CD4-positive, alpha-beta T cell (primary cell): ENCODE measurements around the gene PLA2G2A. TPM values are rescaled to one million over a fixed set of nuclear protein-coding genes. Genes with fewer than 3 reads are reported as not detected.
A peak's percentile ranks its signal among the peaks of the same experiment; 100 is the strongest.

ENCODE experiments used
- ATAC-seq: fragments of 200-7000 bp; cut with Tn5 transposase; one replicate; pipeline ENCODE4 v1.10.0; 2022; ENCODE audit warnings: mild to moderate bottlenecking; ENCODE audit not compliant: poor library complexity
- CTCF ChIA-PET: fragments of 350-600 bp; sonication (Branson Sonifier 250); formaldehyde crosslinking; loops from one replicate; lab custom pipeline; 2021; ENCODE audit warnings: antibody characterized with exemption, inconsistent platforms; lab: Charles Lee
- POLR2A ChIA-PET: fragments of 350-600 bp; sonication (Branson Sonifier 250); formaldehyde crosslinking; loops from one replicate; lab custom pipeline; 2021; ENCODE audit warnings: antibody characterized with exemption, inconsistent platforms; lab: Charles Lee
- DNase-seq, 14 experiments: peaks; one replicate each; pipeline ENCODE4 v3.0.0-alpha.2; 2013 to 2020; ENCODE audit warnings: mixed read lengths in 2 of 14
- H3K27ac ChIP-seq, 2 donors: one replicate each; pipeline versions ENCODE4 v1.5.1 to v1.7.0; 2013; ENCODE audit warnings: low read length in 2 of 2, low read depth in 1 of 2, mild to moderate bottlenecking in 1 of 2
- H3K27me3 ChIP-seq, 2 experiments: 1 replicate in 1 of 2; 2 replicates in 1 of 2; pipeline versions ENCODE4 v1.6.1 to v1.7.0; 2013; ENCODE audit warnings: low read length in 2 of 2, control low read depth in 1 of 2, mild to moderate bottlenecking in 1 of 2, moderate library complexity in 1 of 2; ENCODE audit not compliant: insufficient read depth in 2 of 2, control insufficient read depth in 1 of 2
- H3K36me3 ChIP-seq: one replicate; pipeline ENCODE4 v1.6.1; 2013; ENCODE audit warnings: low read length, control low read depth; ENCODE audit not compliant: insufficient read depth
- H3K4me1 ChIP-seq: one replicate; pipeline ENCODE4 v1.6.1; 2013; ENCODE audit warnings: low read length, control low read depth; ENCODE audit not compliant: insufficient read depth
- H3K4me3 ChIP-seq: one replicate; pipeline ENCODE4 v1.5.1; 2013; ENCODE audit warnings: mild to moderate bottlenecking, low read length, moderate library complexity
- H3K9me3 ChIP-seq, 2 experiments: 1 replicate in 1 of 2; 2 replicates in 1 of 2; pipeline versions ENCODE4 v1.6.1 to v1.7.0; 2013; ENCODE audit warnings: low read length in 2 of 2, mild to moderate bottlenecking in 2 of 2, control low read depth in 1 of 2, moderate library complexity in 1 of 2; ENCODE audit not compliant: control insufficient read depth in 1 of 2, insufficient read depth in 1 of 2
- H3K27ac Mint-ChIP-seq: one replicate; pipeline ENCODE4 v1.8.0; 2020; ENCODE audit warnings: mixed read lengths
- H3K27me3 Mint-ChIP-seq: one replicate; pipeline ENCODE4 v1.8.0; 2021; ENCODE audit warnings: mixed read lengths
- H3K36me3 Mint-ChIP-seq: one replicate; pipeline ENCODE4 v1.8.0; 2021; ENCODE audit warnings: low read depth, mixed read lengths
- H3K4me1 Mint-ChIP-seq: one replicate; pipeline ENCODE4 v1.8.0; 2021; ENCODE audit warnings: low read depth, mixed read lengths
- H3K4me3 Mint-ChIP-seq: one replicate; pipeline ENCODE4 v1.8.0; 2020; ENCODE audit warnings: mild to moderate bottlenecking, mixed read lengths
- H3K9me3 Mint-ChIP-seq: one replicate; pipeline ENCODE4 v1.8.0; 2020; ENCODE audit warnings: mixed read lengths
- intact Hi-C, 2 experiments: fragments of 100-400 bp; cut with DNase I in 1 of 2; cut with micrococcal nuclease in 1 of 2; formaldehyde crosslinking; loops; one replicate each; pipeline versions ENCODE4 v1.15.1 to v1.9.0; 2023 to 2025; cut with DNase I, micrococcal nuclease
- total RNA-seq, 174 experiments: library from RNA in 2 of 174; stranded (reverse) in 2 of 174; gene quantifications; one replicate each; pipeline ENCODE4 v1.2.3 and lab custom pipeline; 2021 to 2026
- TF ChIP-seq, protein P1 (sequence below): fragments of 200-600 bp; IDR thresholded peaks from one replicate; pipeline ENCODE4 v1.8.0; 2022; ENCODE audit warnings: antibody characterized with exemption, mild to moderate bottlenecking

Gene PLA2G2A
- total RNA-seq, 2 experiments from 2014 or later: not detected

DNA sequence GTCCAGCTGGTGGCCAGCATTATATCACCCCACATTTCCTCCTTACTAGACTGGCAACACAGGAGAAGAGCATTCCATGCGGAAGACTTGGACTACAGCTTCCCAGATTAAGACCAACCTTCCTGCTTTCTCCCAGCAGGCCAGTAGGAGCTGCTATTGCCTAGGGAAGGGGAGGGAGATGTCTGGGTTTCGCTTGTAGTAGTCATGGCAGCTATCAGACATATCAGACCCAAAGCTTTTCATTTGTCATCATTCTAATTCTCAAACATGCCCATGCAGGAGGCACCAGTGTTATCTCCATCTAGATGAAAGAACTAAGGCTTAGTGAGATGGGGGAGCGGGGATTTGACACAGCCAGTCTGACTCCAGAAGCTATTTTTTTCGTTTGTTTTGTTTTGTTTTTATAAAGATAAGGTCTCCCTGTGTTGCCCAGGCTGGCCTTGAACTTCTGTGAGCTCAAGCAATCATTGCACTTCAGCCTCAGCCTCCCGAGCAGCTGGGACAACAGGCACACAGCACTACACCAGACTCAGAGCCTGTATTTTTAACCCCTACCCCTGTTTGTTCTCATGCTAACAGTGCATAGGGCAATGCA is 4.5 kb downstream of the PLA2G2A start:
- ChIA-PET CTCF (interaction anchor here (0.6 to 1.4 kb wide), 4 partner anchors 177 to 518 kb away, joined by 3 to 9 read pairs (median 3); no protein-coding TSS in a partner anchor), POLR2A (no interaction called here)
- Histone ChIP-seq H3K27ac (no peak overlapping the region), H3K27me3 (peaks cover 0 to 6% of the 10 kb centered on the region in 2 experiments), H3K36me3 (no peaks in the 10 kb centered on the region), H3K9me3 (no peaks in the 10 kb centered on the region), H3K4me3 (no peak overlapping the region), H3K4me1 (no peaks in the 10 kb centered on the region)
- DNase-seq: peak in 5 of 14 experiments; percentile 5 to 52 (median 36)
- peaks cover 51% of the 10 kb centered on the region for H3K27me3 Mint-ChIP-seq
- no peak overlapping the region for H3K27ac Mint-ChIP-seq
- no peaks in the 10 kb centered on the region for H3K36me3 Mint-ChIP-seq
- no peak for ATAC-seq
- intact Hi-C loops: loop anchor here (1.0 to 10.0 kb wide), 3 partner anchors 178 to 220 kb away; no protein-coding TSS in a partner anchor
- H3K4me1 Mint-ChIP-seq: no peaks in the 10 kb centered on the region
- no peak overlapping the region for H3K4me3 Mint-ChIP-seq
- TF ChIP-seq, protein P1, sequence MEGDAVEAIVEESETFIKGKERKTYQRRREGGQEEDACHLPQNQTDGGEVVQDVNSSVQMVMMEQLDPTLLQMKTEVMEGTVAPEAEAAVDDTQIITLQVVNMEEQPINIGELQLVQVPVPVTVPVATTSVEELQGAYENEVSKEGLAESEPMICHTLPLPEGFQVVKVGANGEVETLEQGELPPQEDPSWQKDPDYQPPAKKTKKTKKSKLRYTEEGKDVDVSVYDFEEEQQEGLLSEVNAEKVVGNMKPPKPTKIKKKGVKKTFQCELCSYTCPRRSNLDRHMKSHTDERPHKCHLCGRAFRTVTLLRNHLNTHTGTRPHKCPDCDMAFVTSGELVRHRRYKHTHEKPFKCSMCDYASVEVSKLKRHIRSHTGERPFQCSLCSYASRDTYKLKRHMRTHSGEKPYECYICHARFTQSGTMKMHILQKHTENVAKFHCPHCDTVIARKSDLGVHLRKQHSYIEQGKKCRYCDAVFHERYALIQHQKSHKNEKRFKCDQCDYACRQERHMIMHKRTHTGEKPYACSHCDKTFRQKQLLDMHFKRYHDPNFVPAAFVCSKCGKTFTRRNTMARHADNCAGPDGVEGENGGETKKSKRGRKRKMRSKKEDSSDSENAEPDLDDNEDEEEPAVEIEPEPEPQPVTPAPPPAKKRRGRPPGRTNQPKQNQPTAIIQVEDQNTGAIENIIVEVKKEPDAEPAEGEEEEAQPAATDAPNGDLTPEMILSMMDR: no peak
- no peaks in the 10 kb centered on the region for H3K9me3 Mint-ChIP-seq

DNA sequence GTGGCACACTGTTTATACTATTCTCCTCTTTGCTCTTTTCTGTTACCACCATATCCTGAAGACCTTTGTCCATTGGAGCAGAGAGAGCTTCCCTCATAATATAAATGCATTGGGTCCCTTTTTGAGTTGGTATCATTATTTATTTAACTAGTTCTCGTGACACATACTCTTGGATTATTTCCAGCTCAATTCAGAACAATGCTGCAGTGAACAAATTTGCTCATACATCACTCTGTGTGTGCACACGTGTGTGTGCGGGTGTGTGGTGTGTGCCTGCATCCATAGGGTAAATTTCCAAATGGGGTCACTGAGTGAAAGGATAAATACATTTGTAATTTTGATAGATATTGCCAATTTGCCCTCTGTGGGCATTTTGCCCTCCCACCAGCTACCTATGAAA is 5.8 kb downstream of the PLA2G2A start:
- H3K27me3 ChIP-seq: peaks cover 0 to 6% of the 10 kb centered on the region in 2 experiments
- TF ChIP-seq, protein P1: no peak
- POLR2A ChIA-PET: no interaction called here
- ATAC-seq (no peak), DNase-seq (no peak)
- Mint-ChIP-seq H3K36me3 (no peaks in the 10 kb centered on the region), H3K27ac (no peak overlapping the region), H3K27me3 (peaks cover 50% of the 10 kb centered on the region), H3K4me1 (no peaks in the 10 kb centered on the region), H3K9me3 (no peaks in the 10 kb centered on the region), H3K4me3 (no peak overlapping the region)
- no peaks in the 10 kb centered on the region for H3K9me3 ChIP-seq
- H3K4me1 ChIP-seq: no peaks in the 10 kb centered on the region
- intact Hi-C loops: loop anchor here (2.0 to 10.0 kb wide), 2 partner anchors 179 to 221 kb away; no protein-coding TSS in a partner anchor
- CTCF ChIA-PET: no interaction called here
- H3K36me3 ChIP-seq: no peaks in the 10 kb centered on the region
- H3K27ac ChIP-seq: no peak overlapping the region
- H3K4me3 ChIP-seq: no peak overlapping the region

DNA sequence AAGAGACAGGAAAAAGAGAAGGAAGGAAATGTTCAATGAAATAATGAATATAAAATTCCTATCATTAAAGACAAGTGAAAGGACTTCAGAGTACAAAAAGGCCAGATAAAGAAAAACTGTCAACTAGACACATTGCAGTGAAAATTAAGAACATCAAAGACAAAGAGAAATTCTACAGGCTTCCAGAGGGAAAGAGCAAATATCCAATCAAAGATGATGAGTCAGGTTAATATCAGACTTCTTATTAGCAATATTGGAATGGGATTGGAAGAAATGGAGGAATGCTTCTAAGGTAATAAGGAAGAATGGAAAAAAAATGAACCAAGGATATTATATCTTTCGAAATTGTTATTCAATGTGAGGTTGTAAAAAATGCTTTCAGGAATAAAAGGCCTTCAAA is 7.8 kb downstream of the PLA2G2A start:
- H3K4me3 Mint-ChIP-seq: no peak overlapping the region
- H3K27me3 ChIP-seq: peaks cover 0 to 3% of the 10 kb centered on the region in 2 experiments
- intact Hi-C loops: loop anchor here in 1 of 2 experiments (10.0 kb wide), 1 partner anchor 223 kb away; no protein-coding TSS in a partner anchor
- no peaks in the 10 kb centered on the region for H3K36me3 Mint-ChIP-seq
- peaks cover 52% of the 10 kb centered on the region for H3K27me3 Mint-ChIP-seq
- no peak overlapping the region for H3K4me3 ChIP-seq
- ChIA-PET POLR2A (no interaction called here), CTCF (no interaction called here)
- H3K9me3 Mint-ChIP-seq: no peaks in the 10 kb centered on the region
- TF ChIP-seq, protein P1: no peak
- H3K36me3 ChIP-seq: no peaks in the 10 kb centered on the region
- no peak for ATAC-seq
- H3K4me1 Mint-ChIP-seq: no peaks in the 10 kb centered on the region
- no peaks in the 10 kb centered on the region for H3K4me1 ChIP-seq
- H3K9me3 ChIP-seq: no peaks in the 10 kb centered on the region
- no peak overlapping the region for H3K27ac ChIP-seq
- DNase-seq: no peak
- H3K27ac Mint-ChIP-seq: no peak overlapping the region
